H1 (cell line): ENCODE data around the gene C1QTNF1. TPM values are rescaled to one million over a fixed set of nuclear protein-coding genes. Genes with fewer than 3 reads are reported as not detected.

Experiments used
- CTCF ChIA-PET: fragments of 300-600 bp; sonication (Branson Sonifier 250); formaldehyde crosslinking; loops from one replicate; lab custom pipeline; 2021; ENCODE audit not compliant: partially characterized antibody; lab: Charles Lee
- POLR2A ChIA-PET: fragments of 300-600 bp; sonication (Branson Sonifier 250); formaldehyde crosslinking; loops from one replicate; lab custom pipeline; 2021; ENCODE audit warnings: inconsistent platforms; ENCODE audit not compliant: partially characterized antibody; lab: Charles Lee
- DNase-seq, 2 experiments: peaks; one replicate each; pipeline versions ENCODE4 v3.0.0 to v3.0.0-alpha.2; 2010 to 2022; ENCODE audit warnings: low spot score in 2 of 2, low read depth in 1 of 2, mixed read lengths in 1 of 2
- FAIRE-seq: peaks from 2 replicates; lab custom pipeline; 2011; peaks lifted over from hg19 to GRCh38; lab: Jason Lieb, UNC
- H2AFZ ChIP-seq: 2 replicates; pipeline ENCODE4 v1.8.1; 2012; ENCODE audit warnings: low read length, inconsistent platforms
- H2AK5ac ChIP-seq: 2 replicates; pipeline ENCODE4 v1.6.1; 2013; ENCODE audit warnings: low read depth, low read length
- H2BK120ac ChIP-seq: replicated peaks from 2 replicates; pipeline ENCODE3; 2013; ENCODE audit warnings: low read depth, low read length, inconsistent platforms
- H2BK12ac ChIP-seq: 2 replicates; pipeline ENCODE4 v1.6.1; 2013; ENCODE audit warnings: low read depth, low read length
- H2BK15ac ChIP-seq: 2 replicates; pipeline ENCODE4 v1.6.1; 2013; ENCODE audit warnings: low read length
- H2BK20ac ChIP-seq: 2 replicates; pipeline ENCODE4 v1.6.1; 2013; ENCODE audit warnings: low read length
- H2BK5ac ChIP-seq: 2 replicates; pipeline ENCODE4 v1.6.1; 2013; ENCODE audit warnings: low read depth, low read length
- H3K14ac ChIP-seq: 2 replicates; pipeline ENCODE4 v1.6.1; 2013; ENCODE audit warnings: inconsistent platforms; ENCODE audit not compliant: insufficient read length
- H3K18ac ChIP-seq: 2 replicates; pipeline ENCODE4 v1.6.1; 2013; ENCODE audit warnings: low read length; ENCODE audit errors: extremely low read depth
- H3K23ac ChIP-seq: 2 replicates; pipeline ENCODE4 v1.6.1; 2013; ENCODE audit warnings: inconsistent platforms; ENCODE audit not compliant: insufficient read length
- H3K23me2 ChIP-seq: 2 replicates; pipeline ENCODE4 v1.6.1; 2013; ENCODE audit warnings: low read depth, low read length
- H3K27ac ChIP-seq: 2 replicates; pipeline ENCODE4 v1.6.1; 2011; ENCODE audit warnings: low read depth, low read length, inconsistent platforms
- H3K27me3 ChIP-seq, 4 experiments: replicated peaks in 1 of 4; 1 replicate in 1 of 4; 2 replicates in 3 of 4; pipeline versions ENCODE4 v1.6.1 to v1.8.1; 2011 to 2013; ENCODE audit warnings: low read length in 3 of 4, mild to moderate bottlenecking in 3 of 4, inconsistent platforms in 2 of 4, mixed read lengths in 2 of 4, moderate library complexity in 1 of 4; ENCODE audit not compliant: control insufficient read depth in 3 of 4, insufficient read depth in 3 of 4; ENCODE audit errors: extremely low read depth in 1 of 4
- H3K36me3 ChIP-seq, 4 experiments: 2 replicates each; pipeline versions ENCODE4 v1.6.1 to v1.8.1; 2011 to 2013; ENCODE audit warnings: mild to moderate bottlenecking in 4 of 4, low read length in 3 of 4, moderate library complexity in 2 of 4, control low read depth in 1 of 4, inconsistent platforms in 1 of 4; ENCODE audit not compliant: insufficient read depth in 4 of 4, control insufficient read depth in 2 of 4
- H3K4ac ChIP-seq: replicated peaks from 2 replicates; pipeline ENCODE3; 2013; ENCODE audit warnings: low read length, low read depth, mixed read lengths, inconsistent platforms; ENCODE audit not compliant: insufficient read length
- H3K4me1 ChIP-seq, 4 experiments: replicated peaks in 1 of 4; 1 replicate in 1 of 4; 2 replicates in 3 of 4; pipeline versions ENCODE4 v1.6.1 to v1.8.1; 2011 to 2013; ENCODE audit warnings: low read length in 3 of 4, inconsistent platforms in 2 of 4, mixed read lengths in 1 of 4; ENCODE audit not compliant: insufficient read depth in 4 of 4, control insufficient read depth in 3 of 4
- H3K4me2 ChIP-seq, 2 experiments: 2 replicates each; pipeline versions ENCODE4 v1.6.1 to v1.8.1; 2011 to 2013; ENCODE audit warnings: low read depth in 2 of 2, low read length in 2 of 2, control low read depth in 1 of 2, inconsistent platforms in 1 of 2, mild to moderate bottlenecking in 1 of 2; ENCODE audit not compliant: insufficient read depth in 1 of 2
- H3K4me3 ChIP-seq, 4 experiments: fragments of 200-600, 300-600 bp in 1 of 4; sonication (generic), shearing (Covaris generic), sonication (Bioruptor Twin) in 1 of 4; 2 replicates each; pipeline versions ENCODE4 v1.5.1 to v1.8.1; 2011 to 2016; ENCODE audit warnings: low read length in 4 of 4, low read depth in 3 of 4, control low read depth in 2 of 4, inconsistent platforms in 2 of 4, mild to moderate bottlenecking in 2 of 4, mixed read lengths in 1 of 4, moderate library complexity in 1 of 4; ENCODE audit not compliant: insufficient read depth in 2 of 4; ENCODE audit errors: extremely low read depth in 1 of 4
- H3K56ac ChIP-seq: replicated peaks from 2 replicates; pipeline ENCODE3; 2013; ENCODE audit warnings: low read depth, mild to moderate bottlenecking, mixed read lengths, low read length, inconsistent platforms; ENCODE audit not compliant: insufficient read length
- H3K79me1 ChIP-seq: 2 replicates; pipeline ENCODE4 v1.6.1; 2013; ENCODE audit warnings: low read depth, low read length, control low read depth
- H3K79me2 ChIP-seq, 2 experiments: 2 replicates each; pipeline versions ENCODE4 v1.6.1 to v1.8.1; 2012 to 2013; ENCODE audit warnings: low read length in 2 of 2, mild to moderate bottlenecking in 2 of 2, inconsistent platforms in 1 of 2; ENCODE audit not compliant: insufficient read depth in 2 of 2, control insufficient read depth in 1 of 2
- H3K9ac ChIP-seq, 4 experiments: replicated peaks in 1 of 4; 1 replicate in 1 of 4; 2 replicates in 3 of 4; pipeline versions ENCODE4 v1.6.1 to v1.8.1; 2011 to 2013; ENCODE audit warnings: low read depth in 3 of 4, low read length in 3 of 4, control low read depth in 2 of 4, mild to moderate bottlenecking in 2 of 4, moderate library complexity in 2 of 4, inconsistent platforms in 1 of 4; ENCODE audit errors: extremely low read depth in 1 of 4
- H3K9me3 ChIP-seq, 2 experiments: 2 replicates each; pipeline versions ENCODE4 v1.6.1 to v1.8.1; 2012 to 2013; ENCODE audit warnings: mild to moderate bottlenecking in 2 of 2, moderate library complexity in 2 of 2, control low read depth in 1 of 2, inconsistent platforms in 1 of 2, low read depth in 1 of 2, low read length in 1 of 2, mixed read lengths in 1 of 2; ENCODE audit not compliant: insufficient read depth in 2 of 2
- H4K20me1 ChIP-seq, 2 experiments: replicated peaks in 1 of 2; 2 replicates each; pipeline versions ENCODE3 to v1.8.1; 2011 to 2013; ENCODE audit warnings: inconsistent platforms in 2 of 2, low read length in 2 of 2, mild to moderate bottlenecking in 1 of 2; ENCODE audit not compliant: insufficient read depth in 2 of 2, control insufficient read depth in 1 of 2
- H4K5ac ChIP-seq: 2 replicates; pipeline ENCODE4 v1.6.1; 2013; ENCODE audit warnings: low read length, low read depth, mixed read lengths, inconsistent platforms; ENCODE audit not compliant: insufficient read length
- H4K8ac ChIP-seq: 2 replicates; pipeline ENCODE4 v1.8.0; 2013; ENCODE audit warnings: mild to moderate bottlenecking, moderate library complexity, low read length, inconsistent platforms; ENCODE audit not compliant: insufficient read depth; ENCODE audit errors: extremely low read depth
- H4K91ac ChIP-seq: replicated peaks from 2 replicates; pipeline ENCODE3; 2013; ENCODE audit warnings: low read length, mixed read lengths, inconsistent platforms; ENCODE audit not compliant: insufficient read length
- BACH1 ChIP-seq: IDR thresholded peaks from 2 replicates; pipeline ENCODE4 v1.6.1; 2012; ENCODE audit warnings: low read length, improper control_type of control experiment
- CBX5 ChIP-seq: fragments of 300-800, 300-1000 bp; sonication (generic); IDR thresholded peaks from 2 replicates; pipeline ENCODE4 v1.7.1; 2016; ENCODE audit warnings: antibody characterized with exemption, low read length, low read depth
- CTBP2 ChIP-seq: IDR thresholded peaks from 2 replicates; pipeline ENCODE4 v1.7.0; 2011; ENCODE audit warnings: borderline replicate concordance, mild to moderate bottlenecking, moderate library complexity, mixed read lengths, low read length; ENCODE audit not compliant: insufficient read depth, insufficient read length
- EP300 ChIP-seq, 2 experiments: IDR thresholded peaks; 1 replicate in 1 of 2; 2 replicates in 1 of 2; pipeline ENCODE4 v1.6.1; 2011 to 2012; ENCODE audit warnings: low read depth in 2 of 2, low read length in 2 of 2, mild to moderate bottlenecking in 2 of 2, borderline replicate concordance in 1 of 2, inconsistent platforms in 1 of 2, moderate library complexity in 1 of 2
- JUN ChIP-seq: IDR thresholded peaks from 2 replicates; pipeline ENCODE4 v1.6.1; 2011; ENCODE audit warnings: low read depth, mild to moderate bottlenecking, improper control_type of control experiment, low read length
- TCF12 ChIP-seq: IDR thresholded peaks from 2 replicates; pipeline ENCODE4 v1.6.1; 2011; ENCODE audit warnings: low read depth, mild to moderate bottlenecking, low read length
- WGBS, 2 experiments: shearing (Covaris generic) in 1 of 2; methylation state at CpG; one replicate each; pipeline versions ENCODE4 v1.1.6 to v1.1.7; 2013 to 2015; ENCODE audit warnings: low lambda C conversion rate in 2 of 2, mixed read lengths in 2 of 2, inconsistent platforms in 1 of 2, low coverage in 1 of 2, missing lambda C conversion rate in 1 of 2; ENCODE audit not compliant: insufficient replicate concordance in 2 of 2, insufficient coverage in 1 of 2, insufficient read length in 1 of 2; ENCODE audit errors: extremely low coverage in 1 of 2, missing lambda C conversion rate in 1 of 2; 5-methylcytosine and 5-hydroxymethylcytosine counted together
- polyA plus RNA-seq, 7 experiments: library from polyadenylated mRNA; depleted of rRNA in 3 of 7; stranded (reverse) in 5 of 7; unstranded in 2 of 7; fragments of >200 nt in 5 of 7; fragments of 200-250 nt in 2 of 7; gene quantifications; 1 replicate in 5 of 7; 2 replicates in 1 of 7; 4 replicates in 1 of 7; pipeline versions ENCODE4 v1.2.1 to v1.2.3, GENCODE V29; 2011 to 2013; ENCODE audit warnings: missing spikeins in 2 of 7, mixed read lengths in 2 of 7
- total RNA-seq: library from RNA; stranded (reverse); fragmentation: NEBNext Ultra II Directional; extraction: Animal tissue kit (Norgen Biotek cat#: 25700); gene quantifications from 2 replicates; pipeline ENCODE4 v1.2.1, GENCODE V29; 2021
- TF ChIP-seq, protein P1 (sequence below): IDR thresholded peaks from 2 replicates; pipeline ENCODE4 v1.6.1; 2012; ENCODE audit warnings: inconsistent platforms

C1QTNF1 gene
- total and polyA plus RNA-seq, 2 of the 8 experiments (the other 6 are each of a cell fraction or from before 2014, with no cell fraction given) = 1.5 to 2.5 TPM

DNA sequence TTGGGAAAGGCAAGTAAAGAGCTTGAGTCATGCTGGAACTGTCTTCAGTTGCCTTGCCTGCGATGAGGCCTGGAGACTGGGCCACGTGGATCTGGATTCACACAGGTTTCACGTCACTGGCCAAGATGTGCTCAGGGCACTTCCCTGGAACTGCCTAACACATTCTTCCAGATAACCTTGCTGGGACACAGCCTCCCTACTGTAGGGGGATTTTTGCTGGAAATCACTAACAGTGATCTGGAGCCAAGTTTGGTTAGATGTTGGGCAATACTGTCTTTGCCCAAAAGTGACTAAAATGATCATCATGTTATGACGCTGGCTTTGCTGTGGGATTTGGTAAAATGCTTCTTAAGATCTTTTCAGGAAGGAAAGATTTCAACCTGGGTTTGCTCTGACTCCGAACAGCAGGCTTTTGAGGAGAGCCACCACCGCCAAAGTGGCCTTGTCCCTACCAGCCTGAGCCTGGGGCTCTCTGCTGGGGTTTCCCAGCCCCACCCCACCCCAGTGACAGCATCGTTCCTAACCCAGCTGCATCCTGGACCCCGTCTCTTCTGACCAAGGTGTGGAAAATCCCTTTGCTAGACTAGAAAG lies 14.7 kb downstream of the C1QTNF1 start:
- Histone ChIP-seq H3K27me3 (no peaks in the 10 kb centered on the region; a peak in 2 of 7 replicates), H3K56ac (no peak overlapping the region), H4K91ac (no peak overlapping the region), H2BK12ac (no peak overlapping the region), H3K9me3 (no peaks in the 10 kb centered on the region; a peak in 1 of 4 replicates), H3K27ac (no peak overlapping the region), H2AK5ac (no peak overlapping the region; the same call in 1 of the 2 replicates), H3K23me2 (peaks cover 4% of the 10 kb centered on the region; the same call in 1 of the 2 replicates), H3K79me1 (peaks cover 8% of the 10 kb centered on the region), H3K4me3 (no peak overlapping the region), H2BK15ac (no peak overlapping the region), H3K23ac (no peak overlapping the region), H3K14ac (no peak overlapping the region), H3K4me2 (no peak overlapping the region), H3K79me2 (no peaks in the 10 kb centered on the region), H3K4me1 (no peaks in the 10 kb centered on the region), H3K4ac (no peak overlapping the region), H3K18ac (no peak overlapping the region), H3K9ac (no peak overlapping the region), H4K20me1 (peaks cover 0 to 12% of the 10 kb centered on the region in 2 experiments), H2BK120ac (no peak overlapping the region), H2AFZ (no peak overlapping the region), H2BK5ac (no peak overlapping the region), H4K8ac (no peak overlapping the region), H2BK20ac (no peak overlapping the region), H4K5ac (no peak overlapping the region), H3K36me3 (no peaks in the 10 kb centered on the region; a peak in 1 of 8 replicates)
- FAIRE-seq = no peak
- DNase-seq = no peak
- CTCF ChIA-PET = interaction anchor here (0.6 to 4.3 kb wide), 4 partner anchors 10 to 1104 kb away, joined by 5 to 24 read pairs (median 10); no protein-coding TSS in a partner anchor
- 87% methylated on average over 8 of the region's 8 CpGs; no CpG with 5 or more reads in 1 of the 2 experiments for WGBS, 2 experiments
- POLR2A ChIA-PET = no interaction called here
- TF ChIP-seq CTBP2 (no peak), BACH1 (no peak), CBX5 (no peak), TCF12 (no peak), EP300 (IDR thresholded peaks at IDR 0.05; ENCODE audit: borderline replicate concordance in 1 of 2, low read depth in 2 of 2, low read length in 2 of 2) (no peak), JUN (no peak)
- TF ChIP-seq, protein P1, sequence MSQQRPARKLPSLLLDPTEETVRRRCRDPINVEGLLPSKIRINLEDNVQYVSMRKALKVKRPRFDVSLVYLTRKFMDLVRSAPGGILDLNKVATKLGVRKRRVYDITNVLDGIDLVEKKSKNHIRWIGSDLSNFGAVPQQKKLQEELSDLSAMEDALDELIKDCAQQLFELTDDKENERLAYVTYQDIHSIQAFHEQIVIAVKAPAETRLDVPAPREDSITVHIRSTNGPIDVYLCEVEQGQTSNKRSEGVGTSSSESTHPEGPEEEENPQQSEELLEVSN = no peak
- TF ChIP-seq, all 59 proteins: peak for 0
